H1 (cell line): ENCODE results near the gene KRT4. TPM values are rescaled to one million over a fixed set of nuclear protein-coding genes. Genes with fewer than 3 reads are reported as not detected.

ENCODE experiments used
- BACH1 ChIP-seq: IDR thresholded peaks from 2 replicates; pipeline ENCODE4 v1.6.1; 2012; ENCODE audit warnings: low read length, improper control_type of control experiment
- CBX5 ChIP-seq: fragments of 300-800, 300-1000 bp; sonication (generic); IDR thresholded peaks from 2 replicates; pipeline ENCODE4 v1.7.1; 2016; ENCODE audit warnings: antibody characterized with exemption, low read length, low read depth
- CHD7 ChIP-seq: fragments of 300-600 bp; sonication (generic); IDR thresholded peaks from 2 replicates; pipeline ENCODE4 v1.7.1; 2012; ENCODE audit warnings: low read length, moderate library complexity, mild to moderate bottlenecking, inconsistent platforms; ENCODE audit not compliant: insufficient replicate concordance
- EGR1 ChIP-seq: IDR thresholded peaks from 2 replicates; pipeline ENCODE4 v1.6.1; 2011; ENCODE audit warnings: low read depth, low read length, borderline replicate concordance
- GABPA ChIP-seq: IDR thresholded peaks from 2 replicates; pipeline ENCODE4 v1.6.1; 2011; ENCODE audit warnings: mild to moderate bottlenecking, low read length, moderate library complexity, borderline replicate concordance; ENCODE audit not compliant: insufficient read depth
- KDM1A ChIP-seq: fragments of 200-600, 300-600 bp; sonication (generic); IDR thresholded peaks from 2 replicates; pipeline ENCODE4 v1.7.1; 2016; ENCODE audit warnings: mild to moderate bottlenecking, low read length, borderline replicate concordance
- KDM5A ChIP-seq: fragments of 200-600 bp; IDR thresholded peaks from 2 replicates; pipeline ENCODE4 v1.7.1; 2012; ENCODE audit warnings: mild to moderate bottlenecking, low read length, inconsistent platforms, mixed read lengths
- PHF8 ChIP-seq: fragments of 200-600 bp; sonication (generic); conservative IDR thresholded peaks from 2 replicates; pipeline ENCODE4 v1.7.1; 2012; ENCODE audit warnings: low read depth, mild to moderate bottlenecking, inconsistent platforms, low read length, moderate library complexity
- polyA plus RNA-seq, 7 experiments: library from polyadenylated mRNA; depleted of rRNA in 3 of 7; stranded (reverse) in 5 of 7; unstranded in 2 of 7; fragments of >200 nt in 5 of 7; fragments of 200-250 nt in 2 of 7; gene quantifications; 1 replicate in 5 of 7; 2 replicates in 1 of 7; 4 replicates in 1 of 7; pipeline versions ENCODE4 v1.2.1 to v1.2.3, GENCODE V29; 2011 to 2013; ENCODE audit warnings: missing spikeins in 2 of 7, mixed read lengths in 2 of 7
- total RNA-seq: library from RNA; stranded (reverse); fragmentation: NEBNext Ultra II Directional; extraction: Animal tissue kit (Norgen Biotek cat#: 25700); gene quantifications from 2 replicates; pipeline ENCODE4 v1.2.1, GENCODE V29; 2021

Gene KRT4
- total and polyA plus RNA-seq, 2 of the 8 experiments (the other 6 are each of a cell fraction or from before 2014, with no cell fraction given): not detected

GRCh38 chr12:52767427-52767826 lies 46.5 kb downstream of the KRT4 start (continued):
- TF ChIP-seq CHD7 (no peak), PHF8 (no peak), GABPA (no peak), KDM5A (no peak), CBX5 (no peak), EGR1 (no peak), BACH1 (no peak), KDM1A (no peak)
